ENCODE data around the gene HLA-G.

DNA sequence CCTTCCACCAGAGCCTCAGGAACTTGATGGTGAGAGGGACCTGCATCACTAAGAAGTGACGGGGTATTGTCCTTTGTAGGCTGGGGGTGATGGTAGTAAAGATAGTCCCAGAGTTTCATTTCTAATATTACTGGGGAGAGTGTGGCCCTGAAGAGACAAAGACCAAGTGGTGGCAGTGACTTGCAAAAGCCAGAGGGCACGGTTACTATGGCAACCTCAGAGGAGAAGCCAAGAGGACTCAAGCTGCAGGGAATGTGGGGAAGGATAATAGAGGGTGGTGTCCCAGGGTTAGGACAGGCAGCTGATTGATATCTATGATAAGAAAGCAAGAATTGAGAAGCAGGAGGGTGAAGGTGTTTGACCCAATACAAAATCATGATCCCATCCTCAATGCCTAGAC lies 42.5 kb downstream of the HLA-G start:
- TF ChIP-seq, protein P1, sequence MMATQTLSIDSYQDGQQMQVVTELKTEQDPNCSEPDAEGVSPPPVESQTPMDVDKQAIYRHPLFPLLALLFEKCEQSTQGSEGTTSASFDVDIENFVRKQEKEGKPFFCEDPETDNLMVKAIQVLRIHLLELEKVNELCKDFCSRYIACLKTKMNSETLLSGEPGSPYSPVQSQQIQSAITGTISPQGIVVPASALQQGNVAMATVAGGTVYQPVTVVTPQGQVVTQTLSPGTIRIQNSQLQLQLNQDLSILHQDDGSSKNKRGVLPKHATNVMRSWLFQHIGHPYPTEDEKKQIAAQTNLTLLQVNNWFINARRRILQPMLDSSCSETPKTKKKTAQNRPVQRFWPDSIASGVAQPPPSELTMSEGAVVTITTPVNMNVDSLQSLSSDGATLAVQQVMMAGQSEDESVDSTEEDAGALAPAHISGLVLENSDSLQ (IDR thresholded peaks at IDR 0.05): no peak
- no peak for TF ChIP-seq POLR2AphosphoS5 (IDR thresholded peaks at IDR 0.05; ENCODE audit: control insufficient read depth, insufficient read depth, low read depth, low read length)
- TF ChIP-seq L3MBTL2 (IDR thresholded peaks at IDR 0.05): no peak
- no peak for TF ChIP-seq XRCC5 (IDR thresholded peaks at IDR 0.05; ENCODE audit: low read depth, low read length)
- no peak for TF ChIP-seq STAT5A (IDR thresholded peaks at IDR 0.05; ENCODE audit: borderline replicate concordance, low read length)
- TF ChIP-seq ZNF23 (CRISPR knock-in tag; IDR thresholded peaks at IDR 0.05): no peak
